ENCODE data around the gene SLCO2B1.

DNA sequence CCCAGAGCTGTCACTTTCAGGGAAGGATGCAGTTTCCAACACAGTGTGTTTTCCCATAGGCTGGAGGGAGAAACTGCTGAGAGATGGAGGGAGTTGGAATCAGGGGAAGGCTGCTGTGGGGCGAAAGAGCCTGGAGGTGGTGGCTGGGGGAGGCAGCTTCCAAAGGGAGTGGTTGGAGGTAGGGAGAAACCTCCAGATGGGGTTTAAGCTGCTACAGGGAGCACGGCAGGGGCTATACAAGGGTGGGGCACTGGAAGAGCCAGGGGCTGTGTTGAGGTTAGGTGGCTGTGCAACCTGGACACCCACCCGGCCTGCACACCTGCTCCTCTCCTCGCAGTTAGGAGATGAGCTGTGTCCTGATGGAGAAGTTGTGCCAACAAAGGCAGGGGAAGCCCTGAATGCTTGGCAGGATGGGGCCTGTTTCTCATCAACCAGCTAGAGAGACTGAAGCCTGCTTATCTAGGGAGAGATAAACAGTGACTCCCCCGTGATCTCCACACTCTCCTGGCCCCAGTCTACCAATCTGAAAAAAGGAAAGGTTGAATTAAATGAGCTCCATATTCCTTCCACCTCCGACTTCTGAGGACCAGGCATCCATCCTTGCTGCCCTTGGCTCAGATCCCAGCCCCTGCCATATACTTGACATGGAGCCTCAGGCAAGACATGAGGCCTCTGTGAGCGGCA lies 3.6 kb upstream of the SLCO2B1 start:
- no peak for TF ChIP-seq CTCF (IDR thresholded peaks at IDR 0.05; ENCODE audit: low read depth, low read length, poor library complexity, severe bottlenecking)
- no peak for TF ChIP-seq EZH2phosphoT487 (IDR thresholded peaks at IDR 0.05; ENCODE audit: borderline replicate concordance, low read length)

Measured in DOHH2 (cell line).